GM19455 (cell line): ENCODE measurements around the gene KRT6C.

ENCODE experiments used
- ATAC-seq: cut with Tn5 transposase; IDR thresholded peaks from one replicate; pipeline ENCODE4 v1.9.1; 2021; ENCODE audit not compliant: unreplicated experiment

KRT6C gene

DNA sequence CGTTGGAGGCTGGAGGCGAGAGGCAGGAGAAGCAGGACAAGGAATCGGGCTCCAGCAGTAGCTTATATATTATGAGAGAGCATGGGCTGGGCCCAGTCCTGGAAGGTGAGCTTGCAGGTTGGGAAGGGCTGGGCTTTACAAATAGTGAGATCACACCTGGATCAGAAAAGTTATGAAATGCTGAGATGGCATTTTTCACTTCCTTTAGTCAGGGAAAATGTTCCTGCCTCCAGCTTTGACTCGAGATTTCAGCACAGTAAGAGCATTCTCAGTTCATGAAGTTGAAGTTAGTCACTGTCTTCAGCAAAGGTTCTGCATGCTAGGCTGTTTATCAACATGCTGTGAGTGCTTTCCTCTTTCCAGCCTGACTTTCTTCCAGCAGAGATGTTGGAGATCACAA, at the start of gene KRT6C:
TSS of gene KRT6C (minus strand) at position 38 of the 400 bp plus-strand sequence. CDS start 68 bp downstream, outside the sequence.
- ATAC-seq, result no peak

DNA sequence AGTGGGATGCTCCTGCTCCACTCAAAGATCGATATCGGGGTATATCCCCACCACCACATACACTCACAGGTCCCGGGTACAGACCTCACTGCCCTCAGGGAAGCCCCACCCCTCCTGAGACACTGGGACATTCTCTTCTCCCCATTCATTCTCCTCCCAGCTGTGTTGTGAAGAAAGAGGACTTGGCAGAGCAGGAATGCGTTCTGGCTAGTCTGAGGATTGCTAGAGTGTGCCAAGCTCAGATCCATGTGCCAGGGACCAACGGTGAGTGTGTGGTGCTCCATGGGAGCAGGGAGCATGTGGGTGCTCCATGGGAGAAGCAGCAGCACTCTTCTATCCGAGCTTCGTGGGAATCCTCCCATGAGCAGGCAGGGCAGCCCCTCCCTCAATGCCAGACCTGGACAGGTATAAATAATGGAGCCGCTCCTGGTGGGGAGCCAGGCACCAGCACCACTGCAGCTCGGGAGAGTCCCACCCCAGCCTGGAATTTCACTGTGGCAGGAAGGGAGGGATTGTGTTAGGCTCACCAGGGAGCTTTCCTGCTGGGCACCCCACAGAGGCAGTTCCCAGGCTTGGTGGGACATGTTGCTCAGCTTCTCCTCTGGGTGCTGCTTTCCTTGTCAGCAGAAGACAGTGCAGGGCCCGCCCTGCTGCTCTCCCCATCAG, 48.9 kb upstream of the KRT6C start:
- no peak for ATAC-seq

DNA sequence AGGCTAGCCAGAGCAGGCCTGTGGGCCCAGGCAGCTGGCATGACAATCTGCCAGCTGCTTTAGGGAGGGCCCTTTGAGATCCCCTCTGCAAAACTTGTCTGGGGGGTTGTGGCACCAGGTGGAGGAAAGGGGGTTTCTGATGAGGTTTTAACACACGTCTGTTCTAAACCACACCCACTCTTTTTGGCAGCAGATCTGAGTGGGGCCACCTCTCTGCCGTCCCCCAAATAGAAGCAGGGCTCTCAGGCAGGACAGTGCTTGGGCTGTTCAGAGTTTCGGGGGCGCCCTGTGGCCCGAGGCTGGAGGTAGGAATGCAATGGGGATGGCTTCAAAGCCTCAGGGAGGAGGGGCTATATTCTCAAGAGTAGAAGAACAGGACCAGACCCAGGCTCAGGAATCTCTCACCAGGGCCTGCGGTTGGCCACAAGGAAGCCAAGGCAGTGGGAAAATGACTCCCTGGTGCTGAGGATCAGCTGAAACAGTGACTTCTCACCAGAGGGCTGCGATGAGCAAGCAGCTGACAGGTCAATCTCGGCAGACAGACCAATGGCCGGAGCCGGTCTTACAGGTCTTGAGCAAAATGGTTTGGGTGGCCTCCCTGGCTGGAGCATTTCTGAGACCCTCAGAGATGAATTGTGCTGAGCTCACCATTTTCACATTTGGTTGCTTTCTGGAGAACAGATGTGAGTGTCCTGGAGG, 48.1 kb upstream of the KRT6C start:
- no peak for ATAC-seq

GRCh38 chr12:52521175-52521567, 47.6 kb upstream of the KRT6C start:
- no peak for ATAC-seq

DNA sequence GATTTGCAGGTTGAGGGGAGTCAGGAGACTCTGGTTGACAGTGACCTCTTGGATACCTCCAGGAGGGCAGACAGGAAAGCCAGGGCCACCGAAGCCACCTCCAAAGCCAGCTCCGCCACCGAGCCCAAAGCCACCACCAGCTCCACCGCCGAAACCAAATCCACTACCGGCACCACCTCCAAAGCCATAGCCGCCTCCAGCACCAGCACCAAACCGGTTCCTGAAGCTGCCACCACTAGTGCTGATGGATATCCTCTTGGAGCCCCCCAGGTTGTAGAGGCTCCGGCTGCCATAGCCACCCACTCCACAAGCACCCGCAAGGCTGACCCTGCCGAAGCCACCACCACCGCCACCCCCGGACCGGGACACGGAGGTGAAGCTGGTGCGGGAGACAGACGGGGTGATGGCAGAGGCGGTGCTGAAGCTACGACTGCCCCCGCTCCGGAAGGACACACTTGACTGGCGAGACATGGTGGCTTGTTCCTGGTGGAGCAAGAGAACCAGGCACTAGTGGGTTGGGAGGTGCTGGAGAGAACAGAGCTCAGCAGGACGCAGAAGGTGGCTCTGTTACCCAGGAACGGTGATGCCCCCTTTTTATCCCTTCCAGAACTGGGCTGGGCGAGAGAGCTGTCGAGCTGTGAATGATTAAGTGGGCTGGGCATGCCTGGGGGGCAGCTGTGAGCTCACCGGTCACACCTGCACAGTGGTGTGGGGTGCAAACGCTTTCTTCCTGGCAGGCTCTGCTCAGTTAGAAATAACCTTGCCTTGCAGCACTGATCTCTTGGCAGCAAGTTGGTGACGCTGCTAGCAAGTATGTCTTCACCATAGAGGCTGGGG, 46.4 kb upstream of the KRT6C start, which contains the start of gene KRT5:
TSS of gene KRT5 (minus strand) at position 569 of the 837 bp plus-strand sequence. CDS start at position 471, 98 bp downstream.
- ATAC-seq, result no peak

- ATAC-seq, result no peak
Observed at GRCh38 chr12:52519387-52519703, 45.7 kb upstream of the KRT6C start.

- ATAC-seq, result no peak
Observed at GRCh38 chr12:52518574-52519386, 45.2 kb upstream of the KRT6C start.

DNA sequence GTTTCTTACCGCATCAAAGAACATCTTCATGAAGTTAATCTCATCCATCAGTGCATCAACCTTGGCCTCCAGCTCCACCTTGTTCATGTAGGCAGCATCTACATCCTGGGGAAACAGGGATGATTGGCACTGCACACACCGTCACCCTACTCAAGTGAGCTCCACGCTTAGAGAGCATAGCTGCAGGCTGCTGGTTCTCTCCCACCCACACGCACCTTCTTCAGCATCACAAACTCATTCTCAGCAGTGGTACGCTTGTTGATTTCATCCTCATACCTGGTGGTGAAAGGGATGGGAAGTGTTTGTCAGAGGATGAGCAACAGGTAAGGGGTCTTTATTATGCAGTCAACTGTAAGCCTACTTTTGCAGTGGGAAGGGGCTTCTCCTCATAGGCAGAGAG, 44.3 kb upstream of the KRT6C start:
- ATAC-seq, result no peak

DNA sequence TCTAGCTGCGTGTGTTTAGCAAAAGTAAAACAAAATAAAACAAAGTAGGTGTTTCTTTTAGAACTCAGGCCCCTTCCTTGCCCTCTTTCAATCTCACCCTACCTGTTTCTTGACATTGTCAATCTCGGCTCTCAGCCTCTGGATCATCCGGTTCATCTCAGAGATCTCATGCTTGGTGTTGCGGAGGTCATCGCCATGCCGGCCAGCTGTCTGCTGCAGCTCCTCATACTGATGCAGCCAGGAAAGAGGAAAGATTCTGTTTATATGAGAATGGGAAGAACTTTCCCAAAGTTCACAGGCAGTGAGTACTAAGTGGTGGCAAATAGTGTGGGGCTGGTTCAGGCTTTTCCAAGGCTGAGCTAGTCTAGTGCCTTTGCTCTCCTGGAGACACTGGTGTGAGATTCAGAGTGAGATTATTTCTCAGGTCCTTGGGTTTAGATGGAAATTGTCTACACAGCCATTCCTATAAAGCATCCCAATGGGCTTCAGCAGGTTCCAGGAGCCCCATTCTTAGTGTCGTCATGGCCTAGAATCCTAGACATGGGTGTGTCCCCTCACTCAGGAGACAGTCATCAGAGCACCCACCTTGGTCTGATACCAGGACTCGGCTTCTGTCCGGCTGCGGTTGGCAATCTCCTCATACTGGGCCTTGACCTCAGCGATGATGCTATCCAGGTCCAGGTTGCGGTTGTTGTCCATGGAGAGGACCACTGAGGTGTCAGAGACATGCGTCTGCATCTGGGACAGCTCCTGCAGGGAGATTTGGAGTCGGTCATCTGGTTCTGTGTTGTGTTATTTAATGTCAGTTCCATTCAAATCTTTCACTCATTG, 43.6 kb upstream of the KRT6C start:
- no peak for ATAC-seq

GRCh38 chr12:52515927-52516831, 42.6 kb upstream of the KRT6C start:
- no peak for ATAC-seq

GRCh38 chr12:52515319-52515646, 41.7 kb upstream of the KRT6C start:
- ATAC-seq, result no peak

DNA sequence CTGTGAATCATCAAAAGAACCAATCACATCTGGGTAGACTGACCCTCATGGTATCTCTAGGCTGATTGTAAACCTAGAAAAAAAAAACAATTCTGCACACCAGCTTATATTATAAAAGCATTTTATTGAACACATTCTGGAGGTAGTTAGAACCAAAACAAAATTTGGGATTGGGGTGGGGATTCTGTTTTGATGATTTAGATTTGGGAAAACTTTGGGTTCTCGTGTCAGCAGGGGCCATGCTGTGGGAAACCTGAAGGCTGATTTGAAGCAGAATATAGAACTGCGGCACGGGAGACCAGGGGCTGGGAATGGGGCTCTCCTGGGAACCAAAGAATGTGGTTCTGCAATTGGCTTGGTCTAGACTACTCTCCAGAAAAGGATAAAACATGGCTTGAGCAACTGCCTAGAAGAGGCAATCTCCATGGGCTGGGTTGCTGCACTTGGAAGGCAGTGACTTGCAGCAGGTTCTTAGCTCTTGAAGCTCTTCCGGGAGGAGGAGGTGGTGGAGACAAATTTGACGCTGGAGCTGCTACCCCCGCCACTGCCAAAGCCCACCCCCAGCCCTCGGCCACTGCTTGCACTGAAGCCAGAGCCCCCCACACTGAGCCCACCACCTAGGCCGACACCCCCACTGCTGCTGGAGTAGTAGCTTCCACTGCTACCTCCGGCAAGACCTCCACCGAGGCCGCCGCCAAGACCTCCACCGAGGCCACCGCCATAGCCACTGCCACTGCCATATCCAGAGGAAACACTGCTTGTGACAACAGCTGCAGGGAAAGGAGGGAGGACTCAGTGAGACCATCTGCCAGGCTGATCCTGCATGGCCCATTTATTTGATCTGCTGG, 41.1 kb upstream of the KRT6C start:
- ATAC-seq, result no peak

GRCh38 chr12:52513736-52514135, 40.1 kb upstream of the KRT6C start:
- ATAC-seq, result no peak

DNA sequence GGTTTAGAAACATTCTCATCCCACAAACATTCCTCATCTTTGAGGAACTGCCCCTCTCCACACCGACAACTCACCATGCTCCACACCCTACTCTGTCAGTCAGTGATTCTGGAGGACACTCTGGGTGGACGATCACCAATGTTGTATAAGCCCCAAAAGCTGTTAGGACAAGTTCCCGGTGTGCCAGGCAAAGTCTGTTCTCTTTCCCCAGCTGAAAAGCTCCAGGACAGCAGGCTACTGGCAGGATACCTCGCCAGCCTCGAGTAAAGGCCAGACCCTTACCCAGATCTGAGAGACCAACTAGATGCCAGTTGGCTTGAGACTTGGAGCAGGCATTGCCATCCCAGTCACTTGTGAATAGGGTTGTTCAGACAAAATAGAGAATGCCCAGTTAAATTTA, 34.6 kb upstream of the KRT6C start:
- ATAC-seq, result no peak

DNA sequence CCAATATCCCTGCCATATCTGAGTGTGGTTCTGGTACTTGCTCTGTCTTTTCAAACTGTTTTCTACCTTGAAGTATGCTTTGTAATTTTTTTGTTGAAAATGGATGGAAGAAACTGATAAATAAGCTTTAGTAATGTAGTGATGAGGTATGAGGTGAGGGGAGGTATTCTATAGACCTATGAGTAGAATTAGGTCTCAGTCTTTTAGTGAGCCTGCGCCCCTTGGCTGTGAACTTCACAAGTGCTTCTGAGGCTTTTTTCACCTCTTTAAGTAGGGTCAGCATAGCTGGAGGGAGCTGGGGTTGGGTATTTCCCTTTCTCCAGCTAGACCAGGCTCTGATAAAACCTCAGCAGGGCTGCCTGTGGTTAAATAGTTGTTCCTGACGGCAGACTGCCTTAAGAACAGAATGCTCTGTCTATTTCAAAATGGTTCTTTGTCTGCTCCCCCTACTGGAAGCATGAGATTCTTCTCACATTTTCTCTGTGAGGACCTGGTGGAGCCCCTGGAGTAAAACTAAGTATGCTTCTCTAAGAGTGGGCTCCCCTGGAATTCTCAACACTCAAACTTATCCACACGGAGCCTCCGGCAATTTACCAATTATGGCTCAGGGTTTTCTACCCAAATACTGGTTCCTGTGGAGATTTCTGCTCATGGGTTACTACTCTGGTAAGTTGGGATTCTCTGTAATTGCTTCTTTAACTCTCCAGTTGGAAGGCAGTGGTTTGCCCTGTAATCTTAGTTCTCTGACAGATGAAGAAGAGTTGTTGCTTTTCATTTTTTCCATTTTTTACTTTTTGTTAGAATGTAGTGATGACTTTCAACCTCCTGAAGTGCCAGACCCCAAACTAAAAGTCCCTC, 33.5 kb upstream of the KRT6C start:
- ATAC-seq, result no peak

GRCh38 chr12:52502877-52503276, 29.3 kb upstream of the KRT6C start:
- ATAC-seq, result no peak

DNA sequence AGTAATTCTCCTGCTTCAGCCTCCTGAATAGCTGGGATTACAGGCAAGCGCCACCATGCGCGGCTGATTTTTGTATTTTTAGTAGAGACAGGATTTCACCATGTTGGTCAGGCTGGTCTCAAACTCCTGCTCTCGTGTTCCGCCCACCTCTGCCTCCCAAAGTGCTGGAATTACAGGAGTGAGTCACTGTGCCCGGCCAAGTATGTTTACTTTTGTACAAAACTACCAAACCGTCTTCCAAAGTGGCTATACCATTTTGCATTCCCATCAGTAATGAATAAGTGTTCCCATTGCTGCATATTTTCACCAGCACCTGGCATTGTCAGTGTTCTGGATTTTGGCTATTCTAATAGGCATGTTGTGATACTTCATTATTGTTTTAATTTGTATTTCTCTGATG, 27.9 kb upstream of the KRT6C start:
- no peak for ATAC-seq
